Endothelial cell of umbilical vein (primary cell): Measurements from ENCODE around the gene TIPARP. TPM values are rescaled to one million over a fixed set of nuclear protein-coding genes. Genes with fewer than 3 reads are reported as not detected.

Experiments
- BruUV-seq: library from RNA; stranded (reverse); fragments of 400-500 nt; replicated peaks from 2 replicates; lab custom pipeline; 2021; lab: Mats Ljungman, UMichigan
- CTCF ChIA-PET: fragments of 300-600, 350-600 bp; sonication (Branson Sonifier 250); formaldehyde crosslinking; loops from one replicate; lab custom pipeline; 2021; ENCODE audit warnings: antibody characterized with exemption, inconsistent platforms; lab: Charles Lee
- POLR2A ChIA-PET: fragments of 300-600, 350-600 bp; sonication (Branson Sonifier 250); formaldehyde crosslinking; loops from one replicate; lab custom pipeline; 2021; ENCODE audit warnings: antibody characterized with exemption, inconsistent platforms; lab: Charles Lee
- DNase-seq: peaks from one replicate; pipeline ENCODE4 v3.0.0-alpha.2; 2011; ENCODE audit warnings: low read depth, low spot score
- FAIRE-seq: peaks from 2 replicates; lab custom pipeline; 2011; peaks lifted over from hg19 to GRCh38; lab: Jason Lieb, UNC
- H2AFZ ChIP-seq: 2 replicates; pipeline ENCODE4 v1.6.0; 2012; ENCODE audit warnings: low read depth, low read length, control low read depth, inconsistent platforms
- H3K27ac ChIP-seq: 2 replicates; pipeline ENCODE4 v1.5.1; 2011; ENCODE audit warnings: low read depth, mild to moderate bottlenecking, control low read depth, low read length, moderate library complexity; ENCODE audit not compliant: insufficient read depth
- H3K27me3 ChIP-seq, 2 experiments: 2 replicates each; pipeline versions ENCODE4 v1.6.0 to v1.6.1; 2011; ENCODE audit warnings: low read length in 2 of 2, mixed read lengths in 1 of 2; ENCODE audit not compliant: control insufficient read depth in 2 of 2, insufficient read depth in 2 of 2
- H3K36me3 ChIP-seq, 2 experiments: 2 replicates in 1 of 2; 3 replicates in 1 of 2; pipeline ENCODE4 v1.5.1; 2011; ENCODE audit warnings: low read length in 2 of 2, mild to moderate bottlenecking in 1 of 2, moderate library complexity in 1 of 2; ENCODE audit not compliant: control insufficient read depth in 2 of 2, insufficient read depth in 2 of 2; ENCODE audit errors: extremely low read depth in 1 of 2
- H3K4me1 ChIP-seq: 3 replicates; pipeline ENCODE4 v1.5.1; 2011; ENCODE audit warnings: mild to moderate bottlenecking, low read length; ENCODE audit not compliant: control insufficient read depth, insufficient read depth; ENCODE audit errors: extremely low read depth
- H3K4me2 ChIP-seq: 2 replicates; pipeline ENCODE4 v1.6.1; 2011; ENCODE audit warnings: low read length, control low read depth, mixed read lengths; ENCODE audit not compliant: insufficient read depth
- H3K4me3 ChIP-seq, 3 experiments: fragments of 200-600 bp in 1 of 3; sonication (generic), shearing (Covaris generic) in 1 of 3; replicated peaks in 1 of 3; 2 replicates each; pipeline ENCODE4 v1.5.1; 2011 to 2016; ENCODE audit warnings: control low read depth in 3 of 3, low read length in 3 of 3, mild to moderate bottlenecking in 2 of 3, inconsistent platforms in 1 of 3, low read depth in 1 of 3, moderate library complexity in 1 of 3; ENCODE audit not compliant: insufficient read depth in 1 of 3
- H3K79me2 ChIP-seq: 2 replicates; pipeline ENCODE4 v1.6.0; 2012; ENCODE audit warnings: low read length, inconsistent platforms; ENCODE audit not compliant: control insufficient read depth, insufficient read depth
- H3K9ac ChIP-seq: replicated peaks from 2 replicates; pipeline ENCODE3; 2011; ENCODE audit warnings: low read length, control low read depth; ENCODE audit not compliant: insufficient read depth; ENCODE audit errors: extremely low read depth
- H3K9me1 ChIP-seq: replicated peaks from 3 replicates; pipeline ENCODE4 v1.6.0; 2011; ENCODE audit warnings: mild to moderate bottlenecking, low read length; ENCODE audit not compliant: control insufficient read depth, insufficient read depth; ENCODE audit errors: extremely low read depth
- H3K9me3 ChIP-seq: replicated peaks from 2 replicates; pipeline ENCODE4 v1.5.1; 2012; ENCODE audit warnings: low read length, inconsistent platforms; ENCODE audit not compliant: control insufficient read depth, insufficient read depth
- H4K20me1 ChIP-seq: replicated peaks from 2 replicates; pipeline ENCODE3; 2011; ENCODE audit warnings: mild to moderate bottlenecking, low read length; ENCODE audit not compliant: control insufficient read depth, insufficient read depth; ENCODE audit errors: extremely low read depth
- EZH2 ChIP-seq: IDR thresholded peaks from 2 replicates; pipeline ENCODE4 v1.6.1; 2012; ENCODE audit warnings: borderline replicate concordance, low read depth, mild to moderate bottlenecking, moderate library complexity, low read length, inconsistent platforms; ENCODE audit not compliant: severe bottlenecking
- FOS ChIP-seq: IDR thresholded peaks from 2 replicates; pipeline ENCODE4 v1.6.1; 2011; ENCODE audit warnings: mild to moderate bottlenecking, low read length, moderate library complexity, borderline replicate concordance; ENCODE audit not compliant: insufficient read depth
- GATA2 ChIP-seq: IDR thresholded peaks from 2 replicates; pipeline ENCODE4 v1.7.0; 2011; ENCODE audit warnings: low read depth, mild to moderate bottlenecking, moderate library complexity, mixed read lengths, low read length; ENCODE audit not compliant: insufficient read length, insufficient read depth
- JUN ChIP-seq: IDR thresholded peaks from 2 replicates; pipeline ENCODE4 v1.6.1; 2011; ENCODE audit warnings: borderline replicate concordance, low read depth; ENCODE audit not compliant: insufficient read length, insufficient read depth
- MYC ChIP-seq: IDR thresholded peaks from one replicate; pipeline ENCODE4 v1.6.1; 2011; ENCODE audit warnings: mild to moderate bottlenecking, low read depth, low read length
- POLR2A ChIP-seq: IDR thresholded peaks from 2 replicates; pipeline ENCODE4 v1.6.1; 2012; ENCODE audit warnings: low read depth, mild to moderate bottlenecking, control low read depth, low read length
- POLR2AphosphoS5 ChIP-seq: IDR thresholded peaks from 2 replicates; pipeline ENCODE4 v1.6.1; 2012; ENCODE audit warnings: low read depth, mild to moderate bottlenecking, control low read depth, low read length, moderate library complexity; ENCODE audit not compliant: insufficient read depth
- dilution Hi-C: fragments of 300-500 bp; cut with MboI; formaldehyde crosslinking; loops from one replicate; pipeline ENCODE4 v1.15.0; 2019; ENCODE audit warnings: low sequenced_read_pairs; ENCODE audit not compliant: extremely low pct_ligation_motif_present
- intact Hi-C: fragments of 100-400 bp; cut with micrococcal nuclease; formaldehyde crosslinking; loops from one replicate; pipeline ENCODE4 v1.10.0; 2022
- polyA plus RNA-seq, 4 experiments: library from polyadenylated mRNA; depleted of rRNA in 3 of 4; stranded (reverse) in 3 of 4; unstranded in 1 of 4; fragments of >200 nt; gene quantifications; 2 replicates each; pipeline versions ENCODE4 v1.2.1 to v1.2.3, GENCODE V29; 2011 to 2012; ENCODE audit warnings: missing spikeins in 1 of 4
- total RNA-seq: library from RNA; stranded (reverse); gene quantifications from 2 replicates; pipeline ENCODE4 v1.2.3, GENCODE V29; 2021
- TF ChIP-seq, protein P1 (sequence below), 2 donors: IDR thresholded peaks; 1 replicate in 1 of 2; 2 replicates in 1 of 2; pipeline ENCODE4 v1.5.1; 2011; ENCODE audit warnings: low read length in 2 of 2, mild to moderate bottlenecking in 2 of 2, moderate library complexity in 2 of 2, control low read depth in 1 of 2, inconsistent platforms in 1 of 2, low read depth in 1 of 2; ENCODE audit not compliant: insufficient read depth in 1 of 2; ENCODE audit errors: extremely low read depth in 1 of 2
- TF ChIP-seq, protein P2 (sequence below): IDR thresholded peaks from 2 replicates; pipeline ENCODE4 v1.6.1; 2011; ENCODE audit not compliant: insufficient read depth, insufficient read length

The TIPARP gene
- total and polyA plus RNA-seq, 2 donors (not counting 3 experiments of a cell fraction or from before 2014, with no cell fraction given) = 9.1 to 21.2 TPM

DNA sequence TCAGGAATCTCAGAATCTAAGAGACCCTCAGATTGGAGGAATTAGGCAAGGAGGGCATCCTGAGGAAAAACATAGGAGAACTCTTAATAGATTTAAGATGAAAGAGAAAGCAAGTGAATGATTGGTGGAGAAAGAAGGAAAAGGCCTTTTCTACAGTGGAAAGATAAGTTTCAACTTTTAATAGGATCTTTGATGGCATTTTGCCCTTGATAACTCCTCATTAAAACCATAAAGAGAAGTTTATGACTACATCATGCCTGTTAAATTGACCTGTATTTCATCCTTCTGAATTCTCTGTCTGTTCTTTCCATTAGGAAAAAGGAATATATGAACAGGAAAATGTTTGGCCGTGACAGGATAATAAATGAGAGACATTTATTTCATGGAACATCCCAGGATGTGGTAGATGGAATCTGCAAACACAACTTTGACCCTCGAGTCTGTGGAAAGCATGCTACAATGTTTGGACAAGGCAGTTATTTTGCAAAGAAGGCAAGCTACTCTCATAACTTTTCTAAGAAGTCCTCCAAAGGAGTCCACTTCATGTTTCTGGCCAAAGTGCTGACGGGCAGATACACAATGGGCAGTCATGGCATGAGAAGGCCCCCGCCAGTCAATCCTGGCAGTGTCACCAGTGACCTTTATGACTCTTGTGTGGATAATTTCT lies 30.1 kb downstream of the TIPARP start:
- H3K79me2 ChIP-seq = peaks cover 34% of the 10 kb centered on the region
- intact Hi-C loops (no loop called here), dilution Hi-C loops (loop anchor here (25.0 kb wide), 1 partner anchor 108 kb away; no protein-coding TSS in a partner anchor)
- H3K9ac ChIP-seq = no peak overlapping the region
- no peaks in the 10 kb centered on the region for H3K4me1 ChIP-seq
- H3K27me3 ChIP-seq = no peaks in the 10 kb centered on the region
- peaks cover 16 to 17% of the 10 kb centered on the region in 2 experiments for H3K36me3 ChIP-seq
- POLR2A ChIA-PET = no interaction called here
- BruUV-seq = no TSS peak
- FAIRE-seq (no peak), DNase-seq (no peak)
- no peak overlapping the region for H2AFZ ChIP-seq
- no peaks in the 10 kb centered on the region for H4K20me1 ChIP-seq
- CTCF ChIA-PET = no interaction called here
- H3K9me1 ChIP-seq = no peaks in the 10 kb centered on the region
- H3K27ac ChIP-seq = no peak overlapping the region
- H3K4me2 ChIP-seq = no peak overlapping the region
- no peak overlapping the region for H3K4me3 ChIP-seq
- TF ChIP-seq, protein P1, sequence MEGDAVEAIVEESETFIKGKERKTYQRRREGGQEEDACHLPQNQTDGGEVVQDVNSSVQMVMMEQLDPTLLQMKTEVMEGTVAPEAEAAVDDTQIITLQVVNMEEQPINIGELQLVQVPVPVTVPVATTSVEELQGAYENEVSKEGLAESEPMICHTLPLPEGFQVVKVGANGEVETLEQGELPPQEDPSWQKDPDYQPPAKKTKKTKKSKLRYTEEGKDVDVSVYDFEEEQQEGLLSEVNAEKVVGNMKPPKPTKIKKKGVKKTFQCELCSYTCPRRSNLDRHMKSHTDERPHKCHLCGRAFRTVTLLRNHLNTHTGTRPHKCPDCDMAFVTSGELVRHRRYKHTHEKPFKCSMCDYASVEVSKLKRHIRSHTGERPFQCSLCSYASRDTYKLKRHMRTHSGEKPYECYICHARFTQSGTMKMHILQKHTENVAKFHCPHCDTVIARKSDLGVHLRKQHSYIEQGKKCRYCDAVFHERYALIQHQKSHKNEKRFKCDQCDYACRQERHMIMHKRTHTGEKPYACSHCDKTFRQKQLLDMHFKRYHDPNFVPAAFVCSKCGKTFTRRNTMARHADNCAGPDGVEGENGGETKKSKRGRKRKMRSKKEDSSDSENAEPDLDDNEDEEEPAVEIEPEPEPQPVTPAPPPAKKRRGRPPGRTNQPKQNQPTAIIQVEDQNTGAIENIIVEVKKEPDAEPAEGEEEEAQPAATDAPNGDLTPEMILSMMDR (IDR thresholded peaks at IDR 0.05; ENCODE audit: extremely low read depth in 1 of 2, insufficient read depth in 1 of 2, low read depth in 1 of 2, low read length in 2 of 2) = no peak
- TF ChIP-seq JUN = no peak
- TF ChIP-seq FOS = no peak
- no peak for TF ChIP-seq MYC
- TF ChIP-seq, protein P2, sequence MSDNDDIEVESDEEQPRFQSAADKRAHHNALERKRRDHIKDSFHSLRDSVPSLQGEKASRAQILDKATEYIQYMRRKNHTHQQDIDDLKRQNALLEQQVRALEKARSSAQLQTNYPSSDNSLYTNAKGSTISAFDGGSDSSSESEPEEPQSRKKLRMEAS = no peak
- no peak for TF ChIP-seq GATA2
- no peak for TF ChIP-seq POLR2A
- no peak for TF ChIP-seq EZH2
- TF ChIP-seq POLR2AphosphoS5 = no peak
- H3K9me3 ChIP-seq = no peaks in the 10 kb centered on the region
